Measurements from ENCODE around the gene IL37.

IL37 gene

GRCh38 chr2:112959109-112959812, 48.3 kb downstream of the IL37 start:
- no peaks in the 10 kb centered on the region for H3K79me1 ChIP-seq (ENCODE audit: low read length)
- no peak overlapping the region for H3K4me2 ChIP-seq (ENCODE audit: low read length)
- H3K4me3 ChIP-seq (ENCODE audit: low read length): no peak overlapping the region
- H3K4ac ChIP-seq (ENCODE audit: low read depth, low read length): no peak overlapping the region
- no peak overlapping the region for H2AK5ac ChIP-seq (ENCODE audit: low read length)
- H3K36me3 ChIP-seq (ENCODE audit: control insufficient read depth, insufficient read depth, low read length): no peaks in the 10 kb centered on the region
- no CpG with 5 or more reads among the region's 14 CpGs for WGBS (ENCODE audit: extremely low coverage, insufficient coverage, low lambda C conversion rate)
- no peak overlapping the region for H3K27ac ChIP-seq (ENCODE audit: low read depth, low read length)
- no peaks in the 10 kb centered on the region for H3K27me3 ChIP-seq (ENCODE audit: insufficient read depth, low read length, poor library complexity)
- no peak overlapping the region for H4K5ac ChIP-seq (ENCODE audit: low read length)
- no peak overlapping the region for H2BK120ac ChIP-seq (ENCODE audit: low read depth, low read length)
- no peak overlapping the region for H4K8ac ChIP-seq (ENCODE audit: low read depth, low read length)
- no peak overlapping the region for H3K9ac ChIP-seq (ENCODE audit: low read length)
- H2BK5ac ChIP-seq (ENCODE audit: low read length): no peak overlapping the region
- peak; percentile 45 for DNase-seq
- no peaks in the 10 kb centered on the region for H3K79me2 ChIP-seq (ENCODE audit: control insufficient read depth, insufficient read depth, low read length)
- H2BK15ac ChIP-seq (replicated peaks; ENCODE audit: low read depth): no peak overlapping the region
- no peaks in the 10 kb centered on the region for H3K4me1 ChIP-seq (ENCODE audit: control insufficient read depth, low read depth, low read length)
- H3K18ac ChIP-seq (ENCODE audit: low read length): no peak overlapping the region
- no peak overlapping the region for H3K56ac ChIP-seq (ENCODE audit: low read length)
- no peak overlapping the region for H3K23ac ChIP-seq (ENCODE audit: low read length)

- no peaks in the 10 kb centered on the region for H3K27me3 ChIP-seq (ENCODE audit: insufficient read depth, low read length, poor library complexity)
- no CpG with 5 or more reads among the region's 2 CpGs for WGBS (ENCODE audit: extremely low coverage, insufficient coverage, low lambda C conversion rate)
- no peaks in the 10 kb centered on the region for H3K79me2 ChIP-seq (ENCODE audit: control insufficient read depth, insufficient read depth, low read length)
- H3K4me1 ChIP-seq (ENCODE audit: control insufficient read depth, low read depth, low read length): no peaks in the 10 kb centered on the region
- H2BK5ac ChIP-seq (ENCODE audit: low read length): no peak overlapping the region
- no peak overlapping the region for H4K8ac ChIP-seq (ENCODE audit: low read depth, low read length)
- H3K4ac ChIP-seq (ENCODE audit: low read depth, low read length): no peak overlapping the region
- no peak overlapping the region for H3K56ac ChIP-seq (ENCODE audit: low read length)
- H2BK120ac ChIP-seq (ENCODE audit: low read depth, low read length): no peak overlapping the region
- no peak overlapping the region for H3K4me2 ChIP-seq (ENCODE audit: low read length)
- H2AK5ac ChIP-seq (ENCODE audit: low read length): no peak overlapping the region
- no peaks in the 10 kb centered on the region for H3K79me1 ChIP-seq (ENCODE audit: low read length)
- no peak overlapping the region for H3K27ac ChIP-seq (ENCODE audit: low read depth, low read length)
- no peak overlapping the region for H3K9ac ChIP-seq (ENCODE audit: low read length)
- no peak overlapping the region for H2BK15ac ChIP-seq (replicated peaks; ENCODE audit: low read depth)
- H4K5ac ChIP-seq (ENCODE audit: low read length): no peak overlapping the region
- no peak overlapping the region for H3K18ac ChIP-seq (ENCODE audit: low read length)
- DNase-seq: peak; percentile 35
- H3K36me3 ChIP-seq (ENCODE audit: control insufficient read depth, insufficient read depth, low read length): no peaks in the 10 kb centered on the region
- no peak overlapping the region for H3K23ac ChIP-seq (ENCODE audit: low read length)
- no peak overlapping the region for H3K4me3 ChIP-seq (ENCODE audit: low read length)
These were observed 49.4 kb downstream of the IL37 start for GRCh38 chr2:112960230-112960825.

GRCh38 chr2:112962308-112963175, 51.6 kb downstream of the IL37 start:
- no peaks in the 10 kb centered on the region for H3K27me3 ChIP-seq (ENCODE audit: insufficient read depth, low read length, poor library complexity)
- peak; percentile 7 for DNase-seq
- no CpG with 5 or more reads among the region's 3 CpGs for WGBS (ENCODE audit: extremely low coverage, insufficient coverage, low lambda C conversion rate)

GRCh38 chr2:112967023-112967422, 56.1 kb downstream of the IL37 start:
- no peak overlapping the region for H3K9ac ChIP-seq (ENCODE audit: low read length)
- no peak overlapping the region for H2BK120ac ChIP-seq (ENCODE audit: low read depth, low read length)
- no peaks in the 10 kb centered on the region for H3K4me1 ChIP-seq (ENCODE audit: control insufficient read depth, low read depth, low read length)
- H3K4ac ChIP-seq (ENCODE audit: low read depth, low read length): no peak overlapping the region
- H2BK15ac ChIP-seq (replicated peaks; ENCODE audit: low read depth): no peak overlapping the region
- H3K18ac ChIP-seq (ENCODE audit: low read length): no peak overlapping the region
- no peak overlapping the region for H3K27ac ChIP-seq (ENCODE audit: low read depth, low read length)
- H2BK5ac ChIP-seq (ENCODE audit: low read length): no peak overlapping the region
- H3K36me3 ChIP-seq (ENCODE audit: control insufficient read depth, insufficient read depth, low read length): no peaks in the 10 kb centered on the region
- no peak overlapping the region for H3K23ac ChIP-seq (ENCODE audit: low read length)
- H3K4me2 ChIP-seq (ENCODE audit: low read length): no peak overlapping the region
- no CpG with 5 or more reads among the region's 2 CpGs for WGBS (ENCODE audit: extremely low coverage, insufficient coverage, low lambda C conversion rate)
- H3K4me3 ChIP-seq (ENCODE audit: low read length): no peak overlapping the region
- no peaks in the 10 kb centered on the region for H3K27me3 ChIP-seq (ENCODE audit: insufficient read depth, low read length, poor library complexity)
- H4K5ac ChIP-seq (ENCODE audit: low read length): no peak overlapping the region
- DNase-seq: no peak
- no peaks in the 10 kb centered on the region for H3K79me2 ChIP-seq (ENCODE audit: control insufficient read depth, insufficient read depth, low read length)
- no peak overlapping the region for H4K8ac ChIP-seq (ENCODE audit: low read depth, low read length)
- no peak overlapping the region for H3K56ac ChIP-seq (ENCODE audit: low read length)
- no peak overlapping the region for H2AK5ac ChIP-seq (ENCODE audit: low read length)
- no peaks in the 10 kb centered on the region for H3K79me1 ChIP-seq (ENCODE audit: low read length)

More at GRCh38 chr2:112962308-112963175, 51.6 kb downstream of the IL37 start:
- H3K36me3 ChIP-seq (ENCODE audit: control insufficient read depth, insufficient read depth, low read length): no peaks in the 10 kb centered on the region
- H3K56ac ChIP-seq (ENCODE audit: low read length): no peak overlapping the region
- H3K4ac ChIP-seq (ENCODE audit: low read depth, low read length): no peak overlapping the region
- H3K4me2 ChIP-seq (ENCODE audit: low read length): no peak overlapping the region
- no peak overlapping the region for H2BK5ac ChIP-seq (ENCODE audit: low read length)
- H3K9ac ChIP-seq (ENCODE audit: low read length): no peak overlapping the region
- H3K4me3 ChIP-seq (ENCODE audit: low read length): no peak overlapping the region
- H2BK120ac ChIP-seq (ENCODE audit: low read depth, low read length): no peak overlapping the region
- no peak overlapping the region for H3K23ac ChIP-seq (ENCODE audit: low read length)
- no peaks in the 10 kb centered on the region for H3K79me2 ChIP-seq (ENCODE audit: control insufficient read depth, insufficient read depth, low read length)
- no peak overlapping the region for H3K27ac ChIP-seq (ENCODE audit: low read depth, low read length)
- H2BK15ac ChIP-seq (replicated peaks; ENCODE audit: low read depth): no peak overlapping the region
- no peak overlapping the region for H2AK5ac ChIP-seq (ENCODE audit: low read length)
- no peaks in the 10 kb centered on the region for H3K4me1 ChIP-seq (ENCODE audit: control insufficient read depth, low read depth, low read length)
- H3K18ac ChIP-seq (ENCODE audit: low read length): no peak overlapping the region
- H4K5ac ChIP-seq (ENCODE audit: low read length): no peak overlapping the region
- H4K8ac ChIP-seq (ENCODE audit: low read depth, low read length): no peak overlapping the region
- H3K79me1 ChIP-seq (ENCODE audit: low read length): no peaks in the 10 kb centered on the region

Measured in mesendoderm (in vitro differentiated cells).